ENCODE measurements around the gene GRIK4. TPM values are rescaled to one million over a fixed set of nuclear protein-coding genes. Genes with fewer than 3 reads are reported as not detected.
"Not testable (repeated sequence)": the region's sequence is repeated elsewhere in the genome, so short reads cannot be mapped to it uniquely, and the experiment has no call there.

Gene GRIK4
- total RNA-seq, 1 experiment from 2014 or later, result not detected

GRCh38 chr11:120994091-120994859, 482.7 kb downstream of the GRIK4 start:
- DNase-seq (ENCODE audit: low read depth), result no peak

GRCh38 chr11:120995184-120995583, 483.6 kb downstream of the GRIK4 start:
- DNase-seq (ENCODE audit: low read depth), result no peak

- no peak for DNase-seq (ENCODE audit: low read depth)
Observed at GRCh38 chr11:120996973-120997372, 485.4 kb downstream of the GRIK4 start.

- DNase-seq (ENCODE audit: low read depth), result no peak
Observed at GRCh38 chr11:120998581-120998980, 487.0 kb downstream of the GRIK4 start.

- no peak for DNase-seq (ENCODE audit: low read depth)
Observed at GRCh38 chr11:121004206-121004840, 492.8 kb downstream of the GRIK4 start.

- no peak for DNase-seq (ENCODE audit: low read depth)
Observed at GRCh38 chr11:121006922-121007321, 495.4 kb downstream of the GRIK4 start.

GRCh38 chr11:121008551-121008950, 497.0 kb downstream of the GRIK4 start:
- no peak for DNase-seq (ENCODE audit: low read depth)

GRCh38 chr11:121012091-121012490, 500.5 kb downstream of the GRIK4 start:
- DNase-seq (ENCODE audit: low read depth), result no peak

- no peak for DNase-seq (ENCODE audit: low read depth)
Observed at GRCh38 chr11:121018746-121019145, 507.2 kb downstream of the GRIK4 start.

- not testable (repeated sequence) for DNase-seq (ENCODE audit: low read depth)
Observed at GRCh38 chr11:121021718-121022117, 510.2 kb downstream of the GRIK4 start.

GRCh38 chr11:121023848-121024751, 512.6 kb downstream of the GRIK4 start, which contains the start of gene TBCEL:
Gene TBCEL, plus strand, starts transcription at chr11:121024102. Its CDS starts 21,589 bp downstream, at chr11:121045691.
- peak; percentile 84 for DNase-seq (ENCODE audit: low read depth)

GRCh38 chr11:121024989-121025388, 513.4 kb downstream of the GRIK4 start:
- peak; percentile 30 for DNase-seq (ENCODE audit: low read depth)

- DNase-seq (ENCODE audit: low read depth), result no peak
Observed at GRCh38 chr11:121029153-121029552, 517.6 kb downstream of the GRIK4 start.

- no peak for DNase-seq (ENCODE audit: low read depth)
Observed at GRCh38 chr11:121029813-121030445, 518.4 kb downstream of the GRIK4 start.

GRCh38 chr11:121031167-121031566, 519.6 kb downstream of the GRIK4 start:
- DNase-seq (ENCODE audit: low read depth), result no peak

- DNase-seq (ENCODE audit: low read depth), result not testable (repeated sequence)
Observed at GRCh38 chr11:121031648-121032047, 520.1 kb downstream of the GRIK4 start.

- no peak for DNase-seq (ENCODE audit: low read depth)
Observed at GRCh38 chr11:121032546-121032945, 521.0 kb downstream of the GRIK4 start.

GRCh38 chr11:121033635-121034034, 522.1 kb downstream of the GRIK4 start:
- no peak for DNase-seq (ENCODE audit: low read depth)

- no peak for DNase-seq (ENCODE audit: low read depth)
Observed at GRCh38 chr11:121035169-121035755, 523.7 kb downstream of the GRIK4 start.

- peak; percentile 10 for DNase-seq (ENCODE audit: low read depth)
Observed at GRCh38 chr11:121035780-121036179, 524.2 kb downstream of the GRIK4 start.

GRCh38 chr11:121037016-121037415, 525.5 kb downstream of the GRIK4 start:
- DNase-seq (ENCODE audit: low read depth), result no peak

Data from RPMI7951 (cell line).